Upper lobe of left lung (tissue), 4 donors: ENCODE measurements around the gene NSMF.

ENCODE experiments used
- CTCF ChIP-seq, 6 experiments: fragments of 450-650 bp in 4 of 6; fragments of 200-600 bp in 2 of 6; sonication (generic) in 2 of 6; IDR thresholded peaks; one replicate each; pipeline ENCODE4 v1.5.1; 2016 to 2019; ENCODE audit warnings: antibody characterized with exemption in 6 of 6
- POLR2A ChIP-seq, 4 donors: fragments of 450-650 bp; IDR thresholded peaks; one replicate each; pipeline ENCODE4 v1.5.1; 2016 to 2017; ENCODE audit warnings: antibody characterized with exemption in 4 of 4, mild to moderate bottlenecking in 2 of 4
- POLR2AphosphoS5 ChIP-seq, 2 donors: sonication (generic); formaldehyde crosslinking; IDR thresholded peaks; one replicate each; pipeline ENCODE4 v1.5.1; 2017; ENCODE audit warnings: antibody characterized with exemption in 2 of 2

- TF ChIP-seq CTCF (IDR thresholded peaks at IDR 0.05), result no peak
- no peak for TF ChIP-seq POLR2A (IDR thresholded peaks at IDR 0.05)
- no peak for TF ChIP-seq POLR2AphosphoS5 (IDR thresholded peaks at IDR 0.05)
Observed at GRCh38 chr9:137427454-137428310, 31.5 kb downstream of the NSMF start.
